Effector CD8-positive, alpha-beta T cell (primary cell): ENCODE results near the gene NEURL4.
"Not testable (repeated sequence)": the region's sequence is repeated elsewhere in the genome, so short reads cannot be mapped to it uniquely, and the experiment has no call there.

ENCODE experiments used
- DNase-seq: peaks from one replicate; lab custom pipeline; 2025; lab: John Stamatoyannopoulos, UW
- total RNA-seq, 4 experiments: gene quantifications; one replicate each; lab custom pipeline; 2026; lab: John Stamatoyannopoulos, UW

Gene NEURL4
- total RNA-seq = 62.2 to 89.6 (median 81.6) reads per million in 4 experiments

- DNase-seq = no peak
Measured at GRCh38 chr17:7328840-7329373, at the start of gene NEURL4. TSS of gene NEURL4 (minus strand) at chr17:7329335. CDS start at chr17:7329312, 23 bp downstream.

- DNase-seq = no peak
Measured at GRCh38 chr17:7374353-7374752, 45.2 kb upstream of the NEURL4 start.

- DNase-seq = no peak
Measured at GRCh38 chr17:7370853-7371252, 41.7 kb upstream of the NEURL4 start.

GRCh38 chr17:7369825-7370224, 40.7 kb upstream of the NEURL4 start:
- DNase-seq = no peak

GRCh38 chr17:7368599-7368994, 39.5 kb upstream of the NEURL4 start:
- not testable (repeated sequence) for DNase-seq

GRCh38 chr17:7367918-7368598, 38.9 kb upstream of the NEURL4 start:
- no peak for DNase-seq

- DNase-seq = no peak
Measured at GRCh38 chr17:7367083-7367482, 37.9 kb upstream of the NEURL4 start.

GRCh38 chr17:7365963-7366362, 36.8 kb upstream of the NEURL4 start:
- not testable (repeated sequence) for DNase-seq

- DNase-seq = no peak
Measured at GRCh38 chr17:7363311-7363710, 34.2 kb upstream of the NEURL4 start.

GRCh38 chr17:7361906-7362305, 32.8 kb upstream of the NEURL4 start:
- no peak for DNase-seq

GRCh38 chr17:7357381-7357780, 28.2 kb upstream of the NEURL4 start:
- DNase-seq = no peak

GRCh38 chr17:7356756-7357155, 27.6 kb upstream of the NEURL4 start:
- no peak for DNase-seq

GRCh38 chr17:7356072-7356549, 27.0 kb upstream of the NEURL4 start:
- DNase-seq = peak; percentile 73

GRCh38 chr17:7355573-7355972, 26.4 kb upstream of the NEURL4 start:
- DNase-seq = no peak

GRCh38 chr17:7355053-7355452, 25.9 kb upstream of the NEURL4 start, which contains the start of gene TMEM95:
TSS of gene TMEM95 (plus strand) at chr17:7355156. CDS start at chr17:7355205, 49 bp downstream.
- DNase-seq = no peak

- no peak for DNase-seq
Measured at GRCh38 chr17:7354262-7354843, 25.2 kb upstream of the NEURL4 start.

GRCh38 chr17:7352910-7353635, 23.9 kb upstream of the NEURL4 start:
- no peak for DNase-seq

- DNase-seq = no peak
Measured at GRCh38 chr17:7352503-7352889, 23.4 kb upstream of the NEURL4 start.

GRCh38 chr17:7351665-7352502, 22.7 kb upstream of the NEURL4 start, which contains the start of gene KCTD11:
TSS of gene KCTD11 (plus strand) at chr17:7352162.
- peak; percentile 54 for DNase-seq

GRCh38 chr17:7348478-7349242, 19.5 kb upstream of the NEURL4 start:
- no peak for DNase-seq
